ENCODE data around the gene TCFL5.

The TCFL5 gene

DNA sequence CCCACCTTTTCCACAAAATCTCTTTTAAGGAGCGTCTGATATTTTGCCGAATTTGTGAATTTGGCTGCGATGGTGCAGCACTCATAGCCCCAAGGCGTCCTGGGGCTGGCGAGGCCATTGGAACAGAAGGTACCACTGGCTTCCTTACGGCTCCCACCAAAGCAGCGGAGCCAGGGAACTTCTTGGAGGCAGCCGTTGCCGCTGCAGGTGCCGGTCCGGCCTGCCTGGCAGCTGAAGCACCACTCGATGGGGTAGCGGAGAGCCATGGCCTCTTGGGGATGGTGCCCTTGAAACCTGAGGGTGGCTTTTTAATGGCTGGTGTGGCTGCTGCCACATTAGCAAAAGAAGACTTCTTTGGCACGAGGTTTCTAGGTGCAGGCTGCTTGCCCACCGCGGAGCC lies 34.9 kb upstream of the TCFL5 start:
- DNase-seq (ENCODE audit: low spot score) (no peak), FAIRE-seq (no peak)

DNA sequence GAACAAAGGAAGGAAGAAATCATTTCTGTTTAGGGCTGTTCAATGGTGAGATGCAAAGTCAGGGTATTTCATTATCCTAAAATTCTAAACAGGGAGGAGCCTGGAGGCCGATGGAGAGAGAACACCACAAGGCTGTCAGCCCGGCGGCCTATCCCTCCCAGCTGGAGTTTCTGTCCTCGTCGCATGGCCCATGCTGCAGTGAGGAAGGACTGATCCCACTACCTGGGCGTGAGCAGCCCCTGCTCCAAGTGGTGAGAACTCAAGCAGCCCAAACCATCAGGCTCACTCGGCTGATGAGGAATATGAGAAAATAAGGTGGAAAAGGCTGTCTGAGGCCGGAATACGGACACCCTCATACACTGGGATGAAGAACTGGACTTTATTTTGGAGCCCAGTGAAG lies 33.9 kb upstream of the TCFL5 start:
- FAIRE-seq (no peak), DNase-seq (ENCODE audit: low spot score) (no peak)

DNA sequence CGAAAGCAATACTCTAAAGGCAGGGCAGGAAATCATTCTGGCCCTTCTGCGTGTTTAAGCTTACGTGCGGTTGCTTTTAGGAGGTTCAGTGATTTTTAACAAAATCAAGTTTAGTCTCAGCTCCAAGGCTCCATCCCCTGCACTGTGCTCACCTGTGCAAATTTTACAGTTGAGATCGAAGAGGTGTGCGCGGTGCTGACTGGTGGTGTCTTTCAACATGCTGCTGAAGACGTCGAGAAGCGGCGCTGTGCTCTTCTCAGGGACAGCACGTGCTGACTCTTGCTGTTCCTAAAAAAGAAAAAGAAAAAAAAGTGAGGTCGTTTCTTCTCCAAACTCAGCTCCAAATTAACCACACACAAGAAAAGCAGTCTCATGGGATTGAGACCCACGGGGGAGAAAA lies 32.6 kb upstream of the TCFL5 start:
- FAIRE-seq (no peak), DNase-seq (ENCODE audit: low spot score) (no peak)

DNA sequence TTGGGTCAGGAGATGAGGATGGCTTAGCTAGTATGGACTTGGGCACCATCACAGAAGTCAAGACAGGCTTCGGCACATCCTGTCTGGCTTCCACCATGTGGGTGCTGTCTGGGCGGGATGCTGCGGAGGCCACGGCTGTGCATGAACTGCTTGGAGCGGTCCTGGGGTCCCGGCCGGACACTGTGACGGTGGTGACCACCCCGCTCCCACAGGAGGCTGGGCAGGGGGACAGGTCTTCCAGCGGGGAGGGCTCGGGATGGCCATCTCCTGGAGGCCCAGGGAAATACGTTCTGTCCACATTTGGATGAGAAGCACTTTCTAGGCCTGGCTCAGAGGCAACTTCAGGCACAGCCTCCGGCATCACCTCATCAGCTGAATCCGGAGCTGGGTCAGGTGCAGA lies 32.1 kb upstream of the TCFL5 start:
- DNase-seq (ENCODE audit: low spot score): no peak
- FAIRE-seq: no peak

DNA sequence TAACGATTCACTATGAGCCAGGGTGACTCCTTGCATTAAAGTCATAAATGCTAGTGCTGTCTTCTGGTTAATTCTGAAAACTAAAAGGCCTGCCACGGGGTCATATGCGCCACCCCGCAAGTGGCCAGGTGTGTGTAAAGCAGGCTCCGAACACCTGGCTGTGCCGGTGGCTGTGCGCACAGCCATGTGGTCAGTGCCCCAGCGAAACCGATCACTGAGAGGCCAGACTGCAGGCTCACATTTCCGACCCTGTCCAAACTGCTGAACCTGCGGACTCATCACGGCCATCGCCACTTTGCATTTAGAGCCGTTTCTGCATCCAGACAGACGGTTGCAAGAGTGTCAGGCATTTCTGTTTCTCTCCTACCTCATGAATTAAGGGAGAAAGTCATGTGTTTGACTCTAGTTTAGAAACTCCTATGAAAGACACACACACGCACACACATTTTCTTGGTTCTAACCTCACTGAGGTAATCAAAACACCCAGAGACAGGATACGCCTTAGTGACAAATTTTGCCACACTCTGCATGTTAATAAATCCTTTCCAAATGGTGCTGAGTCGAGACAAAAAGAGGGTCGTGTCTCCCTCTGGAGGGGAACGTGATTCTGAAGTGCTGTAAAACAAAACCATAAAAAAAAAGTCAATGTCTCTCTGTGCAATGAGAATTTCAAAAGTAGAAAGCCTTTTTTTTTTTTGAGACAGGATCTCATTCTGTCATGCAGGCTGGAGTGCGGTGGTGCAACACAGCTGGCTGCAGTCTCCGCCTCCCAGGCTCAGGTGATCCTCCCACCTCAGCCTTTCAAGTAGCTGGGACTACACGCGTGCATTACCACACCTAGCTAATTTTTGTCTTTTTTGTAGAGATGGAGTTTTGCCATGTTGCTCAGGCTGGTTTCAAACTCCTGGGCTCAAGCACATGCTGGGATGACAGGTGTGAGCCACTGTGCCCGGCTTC lies 31.0 kb upstream of the TCFL5 start:
- DNase-seq (ENCODE audit: low spot score) (no peak), FAIRE-seq (no peak)

DNA sequence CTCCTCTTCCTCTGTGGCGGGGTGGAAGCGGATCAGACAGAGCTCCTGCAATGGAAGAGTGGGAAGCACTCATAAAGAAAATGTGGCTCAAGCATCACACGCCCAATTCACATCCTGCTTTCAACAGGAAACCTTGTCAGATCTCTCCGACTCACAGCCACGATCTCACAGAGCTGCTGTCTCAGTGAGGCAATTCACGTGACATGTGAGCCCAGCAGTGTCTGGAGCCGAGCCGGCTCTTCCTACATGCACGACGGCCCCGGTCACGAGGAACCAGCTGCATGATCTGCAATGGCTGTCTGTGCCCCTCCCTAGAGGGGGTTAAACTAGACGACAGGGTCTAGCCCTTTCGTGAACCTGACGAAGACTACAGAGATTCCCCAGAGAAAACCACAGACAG lies 29.5 kb upstream of the TCFL5 start:
- no peak for FAIRE-seq
- no peak for DNase-seq (ENCODE audit: low spot score)

DNA sequence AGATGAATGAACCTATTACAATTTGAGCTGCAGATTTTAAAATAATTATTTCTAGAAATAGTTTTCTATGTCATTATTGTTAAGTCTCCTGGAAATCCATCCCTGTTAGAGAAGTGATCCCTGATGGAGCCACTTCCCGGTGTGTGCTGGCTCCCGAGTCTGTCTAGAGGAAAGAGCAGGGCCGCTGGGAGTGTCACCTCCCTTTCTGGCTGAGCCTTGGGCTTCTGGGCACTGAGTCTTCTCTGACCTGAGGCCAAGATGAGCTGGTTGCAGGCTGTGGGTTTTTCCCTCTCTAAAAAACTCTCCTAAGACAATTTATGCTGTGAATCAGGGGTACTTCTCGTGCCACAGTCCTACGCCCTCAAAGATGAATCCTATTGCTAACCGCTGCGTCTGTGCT lies 28.8 kb upstream of the TCFL5 start:
- DNase-seq (ENCODE audit: low spot score): no peak
- no peak for FAIRE-seq

DNA sequence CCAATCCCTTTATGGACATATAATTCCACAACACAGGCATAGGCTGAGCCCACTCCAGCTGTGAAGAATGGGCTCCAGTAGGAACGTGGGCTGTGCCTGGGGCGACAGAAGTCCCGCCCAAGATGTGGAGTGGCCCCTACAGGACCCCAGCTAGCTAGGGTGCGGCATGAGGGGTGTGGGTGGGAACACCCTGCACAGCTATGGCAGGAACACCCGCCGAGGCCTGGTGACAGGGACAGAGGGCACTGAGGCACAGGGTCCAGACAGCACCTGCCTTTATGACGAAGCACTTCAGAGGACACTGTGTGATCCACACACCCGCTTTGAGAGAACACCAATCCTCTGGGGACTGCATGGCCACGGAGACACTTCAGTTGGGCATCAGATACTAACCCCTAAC lies 28.2 kb upstream of the TCFL5 start:
- FAIRE-seq: no peak
- no peak for DNase-seq (ENCODE audit: low spot score)

DNA sequence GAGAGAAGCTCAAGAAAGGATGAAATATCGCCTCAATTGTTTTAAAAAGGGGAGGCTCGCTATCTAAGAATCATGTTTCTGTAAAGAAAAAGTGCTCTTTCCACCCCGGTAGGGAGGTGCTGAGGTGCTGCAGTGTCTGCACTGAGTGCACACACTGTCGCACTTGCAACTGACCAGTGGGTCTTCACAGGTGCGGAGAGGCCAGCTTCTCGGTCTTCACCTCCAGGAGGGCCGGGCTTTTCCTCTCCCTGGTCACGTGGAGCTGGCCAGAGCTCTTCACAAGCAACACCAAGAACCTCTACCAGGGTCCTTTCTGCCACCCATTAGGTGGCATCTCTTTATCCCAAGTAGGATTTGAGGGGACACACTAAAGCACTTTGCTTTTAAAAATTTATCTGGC lies 27.8 kb upstream of the TCFL5 start:
- FAIRE-seq (no peak), DNase-seq (ENCODE audit: low spot score) (no peak)

DNA sequence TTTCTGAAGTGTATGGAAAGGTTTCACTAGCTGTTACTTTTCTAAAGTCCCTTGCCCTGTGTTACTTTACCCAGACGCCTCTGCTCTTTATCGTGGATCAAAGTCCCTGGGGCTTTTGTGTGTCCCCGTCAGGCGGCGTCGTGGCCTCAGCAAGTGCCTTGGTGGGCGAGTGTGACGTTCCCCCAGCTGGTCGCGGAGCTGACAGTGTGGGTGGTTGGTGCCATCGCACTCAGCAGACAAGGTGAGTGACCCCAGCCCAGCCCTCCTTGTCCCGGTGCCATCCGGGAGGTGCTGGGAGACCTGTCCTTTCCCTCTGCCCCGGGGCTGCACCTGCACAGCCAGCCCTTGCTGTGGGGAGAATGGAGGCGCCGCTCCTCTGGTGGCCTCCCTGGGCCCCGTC lies 27.3 kb upstream of the TCFL5 start:
- DNase-seq (ENCODE audit: low spot score) (no peak), FAIRE-seq (no peak)

DNA sequence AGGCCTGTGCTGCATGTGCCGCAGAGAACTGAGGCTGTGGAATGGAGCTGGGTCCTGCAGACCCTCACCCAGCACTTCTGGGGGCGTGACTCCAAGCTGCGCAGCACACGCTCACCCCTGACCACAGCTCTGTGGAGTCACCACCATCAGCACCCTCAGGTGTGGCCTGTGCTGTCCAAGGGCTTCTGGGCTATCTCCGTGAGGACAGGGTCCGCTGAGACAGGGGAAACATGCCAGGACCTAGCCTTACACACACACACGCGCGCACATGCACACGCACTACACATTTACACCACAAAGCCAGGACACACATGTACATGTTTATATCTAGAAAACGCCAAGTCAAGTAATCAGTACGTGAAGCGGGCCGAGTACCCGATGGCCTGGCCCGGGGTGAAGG lies 26.8 kb upstream of the TCFL5 start:
- DNase-seq (ENCODE audit: low spot score) (no peak), FAIRE-seq (no peak)

DNA sequence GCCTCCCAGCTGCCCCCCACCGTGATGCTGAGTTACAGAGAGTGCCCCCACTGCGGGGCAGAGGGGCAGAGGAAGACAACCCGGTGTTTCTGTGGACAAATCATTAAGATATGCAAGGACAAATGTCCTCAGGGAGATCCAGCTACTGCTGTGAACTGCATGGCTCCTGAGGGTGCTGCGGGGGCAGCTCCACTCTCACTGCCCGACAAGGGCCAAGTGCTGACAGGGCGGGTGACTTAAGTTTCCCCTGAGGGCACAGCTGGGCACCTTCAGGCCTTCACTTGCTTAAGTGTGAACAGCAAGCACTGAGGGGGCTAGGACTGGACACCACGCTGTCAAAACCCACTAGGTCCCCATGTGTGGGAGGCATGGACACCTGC lies 26.2 kb upstream of the TCFL5 start:
- no peak for DNase-seq (ENCODE audit: low spot score)
- FAIRE-seq: no peak

DNA sequence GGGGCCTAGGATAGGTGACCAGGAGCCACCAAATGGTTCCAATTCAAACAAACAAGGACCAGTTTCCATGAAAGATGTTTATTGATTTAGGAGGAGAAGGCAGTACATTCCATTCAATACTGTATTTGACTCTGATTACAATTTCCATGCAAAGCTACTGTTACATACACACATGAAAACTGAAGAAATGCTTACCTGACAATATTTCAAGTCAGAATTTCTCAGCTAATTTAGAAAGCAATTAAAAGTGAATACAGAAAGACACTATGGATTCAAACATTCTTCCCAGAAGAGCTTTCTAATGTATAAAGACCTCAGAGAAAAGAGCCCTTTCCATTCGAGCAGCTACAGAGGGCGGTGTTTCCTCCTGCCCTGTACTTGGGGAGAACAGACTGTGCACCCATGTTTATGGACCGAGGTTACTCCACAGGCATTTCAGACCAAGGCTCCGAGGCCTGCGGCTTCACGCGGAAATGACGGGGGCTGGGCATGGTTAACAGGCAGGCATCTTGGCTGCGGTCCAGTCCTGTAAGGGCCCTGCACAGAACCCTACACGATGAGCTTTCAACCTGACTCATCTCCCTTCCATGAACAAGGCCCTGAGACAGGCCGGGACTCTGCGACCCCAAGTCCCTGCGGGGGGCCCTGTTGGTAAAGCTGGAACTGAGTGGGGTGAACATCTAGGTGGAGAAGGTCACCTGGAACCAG lies 25.7 kb upstream of the TCFL5 start:
- FAIRE-seq (no peak), DNase-seq (ENCODE audit: low spot score) (no peak)

DNA sequence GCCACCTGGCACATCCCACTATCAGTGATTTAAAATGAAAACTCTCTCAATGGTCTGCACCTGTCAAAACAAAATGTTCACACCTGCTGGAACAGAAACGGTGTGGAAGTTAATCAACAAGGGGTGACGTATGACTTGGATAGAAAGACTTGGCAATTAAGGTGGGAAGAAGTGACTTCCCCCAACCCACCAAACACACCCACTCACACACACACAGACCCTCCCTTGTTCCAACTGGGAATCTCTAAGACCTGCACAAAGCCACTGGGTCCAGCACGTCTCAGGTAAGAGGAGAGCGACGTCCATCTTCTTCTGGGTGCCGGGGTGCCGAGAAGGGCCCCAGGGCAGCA lies 25.1 kb upstream of the TCFL5 start:
- no peak for FAIRE-seq
- DNase-seq (ENCODE audit: low spot score): no peak

DNA sequence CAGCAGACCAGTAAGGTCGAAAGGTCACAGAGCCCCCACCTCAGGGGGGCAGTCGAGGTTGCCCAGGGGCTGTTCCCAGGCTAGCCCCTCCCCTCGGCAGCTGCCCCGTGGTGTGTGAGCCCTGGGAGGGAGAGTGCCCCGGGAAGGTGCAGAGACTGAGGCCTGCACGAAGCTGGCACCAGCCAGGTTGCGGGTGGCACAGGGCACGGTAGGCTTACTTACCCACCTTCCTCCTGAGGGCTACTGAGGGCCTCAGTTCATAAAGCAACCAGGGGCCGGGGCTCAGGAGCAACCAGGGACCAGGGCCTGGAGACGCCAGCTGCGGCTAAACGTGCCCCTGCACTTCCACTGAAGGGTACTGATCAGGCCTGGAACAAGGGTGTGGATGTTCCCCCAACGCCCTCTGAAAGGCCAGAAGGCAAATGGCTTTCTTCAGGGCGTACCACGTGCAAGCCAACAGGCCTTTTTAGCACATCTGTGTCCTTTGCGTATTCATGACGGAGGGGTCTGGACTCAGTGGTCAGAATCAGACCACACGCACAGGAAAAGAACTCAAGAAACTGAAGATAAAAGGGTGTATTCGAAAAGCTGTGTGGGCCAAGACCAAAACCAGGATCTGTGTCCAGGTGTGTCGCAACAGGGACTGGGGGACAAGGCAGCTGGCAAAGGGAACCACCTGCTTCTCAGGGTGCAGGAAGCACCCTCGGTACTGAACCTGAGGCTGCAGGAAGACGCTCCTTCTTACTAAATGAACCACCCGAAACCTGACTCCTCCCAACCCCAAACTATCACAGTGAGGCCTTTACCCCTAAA lies 24.5 kb upstream of the TCFL5 start:
- no peak for DNase-seq (ENCODE audit: low spot score)
- FAIRE-seq: no peak

DNA sequence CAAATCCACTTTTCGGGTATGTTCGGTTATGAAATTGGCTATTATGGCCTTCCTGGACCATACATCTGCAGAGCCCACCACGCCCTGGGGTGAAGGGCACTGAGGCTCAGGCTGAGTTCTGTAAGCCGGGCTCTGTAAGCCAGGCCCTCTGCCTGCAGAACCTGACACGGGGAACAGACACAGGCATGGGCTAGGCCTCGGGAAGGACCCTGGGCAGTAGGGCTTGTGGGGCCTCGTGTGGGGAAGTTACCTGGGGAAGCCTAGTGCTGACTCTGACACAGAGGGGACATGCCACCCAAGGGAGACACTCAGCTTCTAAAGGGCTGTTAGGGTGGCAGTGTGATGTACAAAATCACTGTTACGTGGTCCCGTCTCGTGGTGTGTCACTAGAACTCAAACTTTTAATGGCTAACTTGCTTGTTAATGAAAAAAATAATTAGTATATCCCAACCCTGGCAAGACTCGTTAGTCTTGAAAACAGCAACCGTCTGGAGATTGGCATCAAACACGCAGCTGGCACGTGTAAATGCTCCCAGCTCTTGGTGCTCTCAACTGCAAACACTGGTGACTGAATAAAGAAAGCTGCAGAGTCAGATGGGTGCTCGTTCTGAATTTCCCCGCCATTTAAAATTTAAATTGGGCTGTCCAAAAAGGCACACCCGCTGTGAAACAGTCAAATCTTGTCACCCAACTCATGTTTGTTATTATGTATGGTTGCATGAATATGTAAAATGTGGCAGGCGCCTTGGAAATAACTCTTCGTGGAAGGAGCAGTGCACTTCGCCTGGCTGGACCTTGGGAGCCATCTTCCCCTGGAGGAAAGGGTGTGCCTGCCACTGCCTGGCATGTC lies 23.6 kb upstream of the TCFL5 start:
- FAIRE-seq (no peak), DNase-seq (ENCODE audit: low spot score) (no peak)

DNA sequence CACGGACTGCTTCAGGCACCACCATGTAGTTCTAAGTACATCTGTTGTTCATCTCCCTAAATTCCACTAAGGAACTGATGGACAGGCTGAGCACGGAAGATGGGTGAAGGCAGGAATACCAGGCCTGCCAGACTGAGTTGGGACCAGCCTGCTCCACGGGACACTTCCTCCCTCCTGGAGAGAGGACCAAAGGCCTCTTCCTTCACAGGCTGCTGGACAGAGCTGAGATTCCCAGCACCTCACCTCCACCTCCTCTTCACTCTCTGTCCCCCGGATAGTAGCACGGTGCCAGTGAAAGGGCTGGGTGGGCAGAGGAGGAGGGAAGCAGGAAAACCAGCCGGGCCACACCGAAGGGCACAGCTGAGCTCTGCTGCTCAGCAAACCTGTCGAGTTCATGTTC lies 22.9 kb upstream of the TCFL5 start:
- no peak for FAIRE-seq

DNA sequence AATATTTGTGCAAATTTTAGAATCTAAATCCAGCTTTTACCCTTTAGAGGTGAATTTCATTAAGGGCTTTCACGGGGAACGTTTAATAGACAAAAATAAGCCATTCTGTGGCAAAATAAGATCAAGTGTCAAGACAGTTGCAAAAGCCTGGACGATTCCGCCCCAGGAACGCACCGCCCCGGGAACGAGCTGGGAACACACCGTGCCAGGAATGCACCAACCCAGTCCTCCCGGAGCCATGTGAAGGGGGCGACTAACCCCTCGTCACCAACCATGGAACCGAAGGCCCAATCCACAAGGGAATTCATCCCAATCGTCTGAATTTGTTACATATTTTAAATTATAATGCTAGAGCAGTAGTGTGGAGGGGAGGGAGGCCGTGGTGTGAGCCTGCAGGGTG lies 20.8 kb upstream of the TCFL5 start:
- FAIRE-seq (no peak), DNase-seq (ENCODE audit: low spot score) (no peak)

More for the DNA sequence above, 22.9 kb upstream of the TCFL5 start:
- DNase-seq (ENCODE audit: low spot score): no peak

DNA sequence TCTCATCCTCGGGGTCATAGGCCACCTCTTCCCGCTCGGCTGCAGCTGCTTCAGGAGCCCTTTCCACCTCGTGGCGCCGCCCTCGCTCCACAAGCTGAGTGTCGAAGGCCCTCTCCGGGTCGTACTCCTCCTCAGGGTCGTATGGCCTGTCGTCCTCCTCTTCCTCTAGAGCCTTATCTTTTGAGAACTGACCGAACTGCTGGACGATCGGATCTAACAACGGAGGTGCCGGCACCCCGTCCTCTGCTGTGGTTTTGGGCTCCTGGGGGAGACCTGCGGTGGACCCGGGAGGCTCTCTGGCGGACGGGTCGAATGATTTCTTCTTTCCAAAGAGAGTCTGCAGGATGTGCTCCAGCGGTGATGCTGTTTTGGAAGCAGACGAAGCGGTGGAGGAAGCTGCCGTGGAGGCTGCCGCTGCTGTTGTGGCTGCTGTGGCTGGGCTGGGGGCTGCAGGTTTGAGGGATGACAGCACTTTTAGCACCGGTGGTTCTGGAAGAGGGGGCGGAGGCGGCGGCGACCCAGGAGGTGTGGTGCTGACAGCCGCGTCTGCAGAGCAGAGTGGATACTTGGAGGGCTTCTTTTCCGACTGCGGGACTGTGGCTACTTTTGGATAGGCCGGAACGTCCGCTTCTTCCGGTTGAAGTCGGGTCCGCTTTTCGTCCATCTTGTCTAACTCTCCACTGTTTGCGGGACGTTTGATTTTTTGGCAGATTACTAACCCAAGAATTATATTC lies 20.2 kb upstream of the TCFL5 start:
- DNase-seq (ENCODE audit: low spot score): no peak
- FAIRE-seq: no peak

DNA sequence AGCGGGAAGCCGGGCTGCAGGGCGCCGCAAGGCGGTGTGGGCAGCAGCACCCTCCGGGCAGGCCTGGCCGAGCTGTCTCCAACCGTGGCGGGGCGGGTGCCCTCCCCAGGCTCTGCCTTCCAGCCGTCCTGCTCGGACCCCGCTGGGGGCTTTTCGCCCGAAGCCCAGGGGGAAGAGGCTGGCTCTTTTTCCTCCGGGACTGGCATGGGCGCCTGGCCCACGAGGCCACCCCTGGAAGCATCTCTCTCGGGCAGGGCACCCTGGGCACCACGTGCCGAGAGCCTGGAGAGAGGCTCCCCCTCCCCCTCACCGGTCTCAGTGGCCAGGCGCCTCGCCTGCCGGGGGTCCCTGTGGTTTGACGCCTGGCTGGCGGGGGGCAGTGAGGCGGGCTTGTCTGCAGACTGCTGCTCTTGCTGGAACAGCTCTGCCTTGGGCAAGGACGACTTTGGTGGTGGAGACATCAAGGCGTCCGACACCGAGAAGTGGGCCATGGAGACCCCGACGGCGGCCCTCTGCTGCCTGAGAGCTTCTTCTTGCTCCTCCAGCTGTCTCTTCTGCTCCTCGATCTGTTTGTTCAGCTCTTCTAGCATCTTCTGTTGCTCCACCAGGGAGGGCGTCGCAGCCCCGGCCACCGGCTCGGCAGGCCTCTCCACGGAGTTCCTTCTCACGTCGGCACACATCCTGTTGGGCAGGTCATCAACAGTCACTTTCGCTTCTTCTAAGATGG lies 19.5 kb upstream of the TCFL5 start:
- FAIRE-seq: no peak
- no peak for DNase-seq (ENCODE audit: low spot score)
